ENCODE measurements around the gene BOC. TPM values are rescaled to one million over a fixed set of nuclear protein-coding genes. Genes with fewer than 3 reads are reported as not detected.

Gene BOC
- total and polyA plus RNA-seq, 2 of the 4 experiments (the other 2 are of a cell fraction): 6.8 to 15.2 TPM

- dilution Hi-C loops (cut with HindIII; ENCODE audit: low sequenced_read_pairs, unreplicated experiment): no loop called here
- H4K5ac ChIP-seq (ENCODE audit: low read depth, low read length): no peak overlapping the region
- H3K4me3 ChIP-seq (ENCODE audit: insufficient read depth, low read depth, low read length): no peak overlapping the region
- ChIA-PET POLR2A (ENCODE audit: unreplicated experiment) (no interaction called here), CTCF (no interaction called here)
- no peak overlapping the region for H3K4me2 ChIP-seq (ENCODE audit: low read depth, low read length)
- H3K36me3 ChIP-seq (ENCODE audit: control insufficient read depth, insufficient read depth, low read length): peaks cover 18% of the 10 kb centered on the region
- no peak overlapping the region for H3K56ac ChIP-seq (ENCODE audit: extremely low read depth, insufficient read depth, low read length)
- no peak overlapping the region for H2AK9ac ChIP-seq (replicated peaks; ENCODE audit: low read depth, low read length, poor library complexity)
- H3K27ac ChIP-seq (ENCODE audit: insufficient read depth, low read length): no peak overlapping the region
- no peaks in the 10 kb centered on the region for H3K9me3 ChIP-seq (ENCODE audit: control insufficient read depth, insufficient read depth, low read length)
- no peak for DNase-seq
- ATAC-seq (ENCODE audit: low read depth): no peak
- WGBS, 2 experiments (ENCODE audit: extremely low coverage in 2 of 2, insufficient read length in 1 of 2): 89% methylated on average over 6 of the region's 7 CpGs; no CpG with 5 or more reads in 1 of the 2 experiments
- H2BK5ac ChIP-seq (ENCODE audit: low read depth, low read length, poor library complexity, severe bottlenecking): no peak overlapping the region
- no peak overlapping the region for H2BK20ac ChIP-seq (ENCODE audit: low read depth, low read length)
- no peaks in the 10 kb centered on the region for H4K20me1 ChIP-seq (ENCODE audit: insufficient read depth, low read length)
- H2BK15ac ChIP-seq (ENCODE audit: low read depth, low read length): no peak overlapping the region
- H3K14ac ChIP-seq (replicated peaks; ENCODE audit: low read depth, low read length): no peak overlapping the region
- no peak overlapping the region for H3K23ac ChIP-seq (ENCODE audit: low read depth, low read length)
- intact Hi-C loops (cut with micrococcal nuclease): no loop called here
- TF ChIP-seq MAFK (IDR thresholded peaks at IDR 0.05; ENCODE audit: low read depth, low read length) (no peak), FOS (IDR thresholded peaks at IDR 0.05; ENCODE audit: low read depth, low read length) (no peak), MAZ (IDR thresholded peaks at IDR 0.05; ENCODE audit: borderline replicate concordance, low read depth, low read length) (no peak), POLR2A (IDR thresholded peaks at IDR 0.05; ENCODE audit: low read depth, low read length) (no peak), NFE2L2 (IDR thresholded peaks at IDR 0.05; ENCODE audit: low read depth, low read length) (no peak), RCOR1 (IDR thresholded peaks at IDR 0.05; ENCODE audit: insufficient replicate concordance, low read length) (no peak), RAD21 (IDR thresholded peaks at IDR 0.05; ENCODE audit: low read length) (no peak), BHLHE40 (IDR thresholded peaks at IDR 0.05; ENCODE audit: low read depth, low read length) (no peak), ELK1 (IDR thresholded peaks at IDR 0.05; ENCODE audit: borderline replicate concordance, low read depth, low read length) (no peak), MXI1 (IDR thresholded peaks at IDR 0.05; ENCODE audit: borderline replicate concordance, low read depth, low read length) (no peak), USF2 (IDR thresholded peaks at IDR 0.05; ENCODE audit: low read depth, low read length) (no peak), CEBPB (IDR thresholded peaks at IDR 0.05; ENCODE audit: low read depth, low read length) (no peak), CHD1 (IDR thresholded peaks at IDR 0.05; ENCODE audit: low read depth, low read length) (no peak), CTCF (conservative IDR thresholded peaks at IDR 0.05; ENCODE audit: low read depth, low read length) (no peak), SMC3 (IDR thresholded peaks at IDR 0.05; ENCODE audit: low read depth, low read length) (no peak), RFX5 (IDR thresholded peaks at IDR 0.05; ENCODE audit: low read depth, low read length) (no peak)
- BruUV-seq (replicated peaks): no TSS peak
- H2BK120ac ChIP-seq (ENCODE audit: low read depth, low read length): no peak overlapping the region
- no peak overlapping the region for H4K91ac ChIP-seq (ENCODE audit: insufficient read depth, low read depth, low read length)
- H3K9me1 ChIP-seq (ENCODE audit: insufficient read depth, low read length): peaks cover under 1% of the 10 kb centered on the region; the same call in 1 of the 2 replicates
- no peak overlapping the region for H3K18ac ChIP-seq (ENCODE audit: low read depth, low read length)
- H2AFZ ChIP-seq (replicated peaks; ENCODE audit: low read length, poor library complexity): no peak overlapping the region
- no peak overlapping the region for H3K4ac ChIP-seq (ENCODE audit: low read depth, low read length)
- H3K9ac ChIP-seq (ENCODE audit: low read depth, low read length): no peak overlapping the region
- in situ Hi-C loops (cut with MboI; ENCODE audit: low sequenced_read_pairs): no loop called here
- no peak overlapping the region for H2AK5ac ChIP-seq (ENCODE audit: low read depth, low read length)
- H3K27me3 ChIP-seq (ENCODE audit: control insufficient read depth, insufficient read depth, low read length): peaks cover 2% of the 10 kb centered on the region
- no peak overlapping the region for H4K8ac ChIP-seq (ENCODE audit: low read depth in 2 of 2, low read length in 2 of 2)
- H3K79me1 ChIP-seq (ENCODE audit: low read depth in 1 of 2, low read length in 2 of 2): no peaks in the 10 kb centered on the region
- no peaks in the 10 kb centered on the region; the same call in 1 of the 2 replicates for H3K4me1 ChIP-seq (ENCODE audit: control insufficient read depth, insufficient read depth, low read length)
These were observed 44.7 kb downstream of the BOC start for GRCh38 chr3:113255854-113256615.
